DND-41 (cell line): ENCODE measurements around the gene CDC14C.

Experiments
- ATAC-seq: fragments of 200-7000 bp; cut with Tn5 transposase; 3 replicates; pipeline ENCODE4 v1.9.1; 2021; ENCODE audit warnings: low read depth; ENCODE audit not compliant: insufficient read depth
- DNase-seq: peaks from one replicate; pipeline ENCODE4 v3.0.0-alpha.2; 2020
- H2AFZ ChIP-seq: 2 replicates; pipeline ENCODE4 v1.6.0; 2012; ENCODE audit warnings: low read depth, low read length
- H3K27ac ChIP-seq: 2 replicates; pipeline ENCODE4 v1.5.1; 2012; ENCODE audit warnings: low read length, inconsistent platforms
- H3K27me3 ChIP-seq: fragments of 200-600 bp; sonication (generic); 2 replicates; pipeline ENCODE4 v1.6.0; 2012; ENCODE audit warnings: low read length, mild to moderate bottlenecking, inconsistent platforms; ENCODE audit not compliant: insufficient read depth, poor library complexity
- H3K36me3 ChIP-seq: 2 replicates; pipeline ENCODE4 v1.5.1; 2012; ENCODE audit warnings: low read length, inconsistent platforms; ENCODE audit not compliant: insufficient read depth
- H3K4me1 ChIP-seq: 2 replicates; pipeline ENCODE4 v1.5.1; 2012; ENCODE audit warnings: mild to moderate bottlenecking, low read length; ENCODE audit not compliant: insufficient read depth
- H3K4me2 ChIP-seq: 2 replicates; pipeline ENCODE4 v1.6.0; 2012; ENCODE audit warnings: mild to moderate bottlenecking, moderate library complexity, low read length, inconsistent platforms; ENCODE audit not compliant: insufficient read depth
- H3K4me3 ChIP-seq, 2 experiments: fragments of 200-600 bp in 1 of 2; shearing (Covaris generic) in 1 of 2; 2 replicates each; pipeline ENCODE4 v1.5.1; 2012 to 2016; ENCODE audit warnings: inconsistent platforms in 2 of 2, low read length in 2 of 2, mild to moderate bottlenecking in 2 of 2, low read depth in 1 of 2, moderate library complexity in 1 of 2
- H3K79me2 ChIP-seq: 2 replicates; pipeline ENCODE4 v1.6.0; 2012; ENCODE audit warnings: low read length, inconsistent platforms; ENCODE audit not compliant: insufficient read depth
- H3K9ac ChIP-seq: 2 replicates; pipeline ENCODE4 v1.6.0; 2012; ENCODE audit warnings: low read depth, mild to moderate bottlenecking, inconsistent platforms, low read length, moderate library complexity
- H3K9me3 ChIP-seq: 2 replicates; pipeline ENCODE4 v1.5.1; 2012; ENCODE audit warnings: low read length, moderate library complexity, mild to moderate bottlenecking, inconsistent platforms; ENCODE audit not compliant: insufficient read depth, severe bottlenecking
- H4K20me1 ChIP-seq: 2 replicates; pipeline ENCODE4 v1.6.0; 2012; ENCODE audit warnings: low read length; ENCODE audit not compliant: insufficient read depth
- EZH2 ChIP-seq: IDR thresholded peaks from 3 replicates; pipeline ENCODE4 v1.6.1; 2012; ENCODE audit warnings: borderline replicate concordance, low read depth, mild to moderate bottlenecking, moderate library complexity, low read length, inconsistent platforms; ENCODE audit not compliant: severe bottlenecking
- TF ChIP-seq, protein P1 (sequence below): IDR thresholded peaks from 2 replicates; pipeline ENCODE4 v1.5.1; 2012; ENCODE audit warnings: borderline replicate concordance, low read length, moderate library complexity, mild to moderate bottlenecking; ENCODE audit not compliant: poor library complexity, severe bottlenecking; ENCODE audit errors: extremely low read depth

CDC14C gene

DNA sequence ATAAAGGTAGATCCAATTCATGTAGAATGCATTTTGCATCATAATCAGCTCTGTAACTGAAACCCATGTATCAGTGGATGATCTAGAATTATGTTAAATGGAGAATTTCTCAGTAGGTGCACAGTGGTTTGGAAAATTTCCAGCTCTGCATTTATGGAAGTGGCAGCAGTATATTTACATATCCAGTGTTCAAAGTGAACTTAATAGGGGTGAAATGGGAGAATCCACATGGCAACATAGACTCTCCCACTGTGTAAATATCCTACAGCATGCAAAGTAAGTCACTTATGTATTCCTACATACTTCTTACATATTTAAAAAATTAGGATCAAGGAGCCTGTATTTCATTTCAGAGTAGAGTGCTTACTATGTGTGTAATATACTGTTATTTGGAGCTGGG is 35.3 kb downstream of the CDC14C start:
- no peak overlapping the region for H3K4me3 ChIP-seq
- H3K9ac ChIP-seq: no peak overlapping the region
- H3K4me1 ChIP-seq: no peaks in the 10 kb centered on the region
- no peaks in the 10 kb centered on the region for H3K9me3 ChIP-seq
- TF ChIP-seq, protein P1, sequence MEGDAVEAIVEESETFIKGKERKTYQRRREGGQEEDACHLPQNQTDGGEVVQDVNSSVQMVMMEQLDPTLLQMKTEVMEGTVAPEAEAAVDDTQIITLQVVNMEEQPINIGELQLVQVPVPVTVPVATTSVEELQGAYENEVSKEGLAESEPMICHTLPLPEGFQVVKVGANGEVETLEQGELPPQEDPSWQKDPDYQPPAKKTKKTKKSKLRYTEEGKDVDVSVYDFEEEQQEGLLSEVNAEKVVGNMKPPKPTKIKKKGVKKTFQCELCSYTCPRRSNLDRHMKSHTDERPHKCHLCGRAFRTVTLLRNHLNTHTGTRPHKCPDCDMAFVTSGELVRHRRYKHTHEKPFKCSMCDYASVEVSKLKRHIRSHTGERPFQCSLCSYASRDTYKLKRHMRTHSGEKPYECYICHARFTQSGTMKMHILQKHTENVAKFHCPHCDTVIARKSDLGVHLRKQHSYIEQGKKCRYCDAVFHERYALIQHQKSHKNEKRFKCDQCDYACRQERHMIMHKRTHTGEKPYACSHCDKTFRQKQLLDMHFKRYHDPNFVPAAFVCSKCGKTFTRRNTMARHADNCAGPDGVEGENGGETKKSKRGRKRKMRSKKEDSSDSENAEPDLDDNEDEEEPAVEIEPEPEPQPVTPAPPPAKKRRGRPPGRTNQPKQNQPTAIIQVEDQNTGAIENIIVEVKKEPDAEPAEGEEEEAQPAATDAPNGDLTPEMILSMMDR: no peak
- no peak for TF ChIP-seq EZH2
- DNase-seq: no peak
- no peak overlapping the region for H2AFZ ChIP-seq
- H3K79me2 ChIP-seq: no peaks in the 10 kb centered on the region
- no peaks in the 10 kb centered on the region for H3K27me3 ChIP-seq
- H4K20me1 ChIP-seq: no peaks in the 10 kb centered on the region
- H3K4me2 ChIP-seq: no peak overlapping the region
- ATAC-seq: no peak
- no peaks in the 10 kb centered on the region for H3K36me3 ChIP-seq
- H3K27ac ChIP-seq: no peak overlapping the region

DNA sequence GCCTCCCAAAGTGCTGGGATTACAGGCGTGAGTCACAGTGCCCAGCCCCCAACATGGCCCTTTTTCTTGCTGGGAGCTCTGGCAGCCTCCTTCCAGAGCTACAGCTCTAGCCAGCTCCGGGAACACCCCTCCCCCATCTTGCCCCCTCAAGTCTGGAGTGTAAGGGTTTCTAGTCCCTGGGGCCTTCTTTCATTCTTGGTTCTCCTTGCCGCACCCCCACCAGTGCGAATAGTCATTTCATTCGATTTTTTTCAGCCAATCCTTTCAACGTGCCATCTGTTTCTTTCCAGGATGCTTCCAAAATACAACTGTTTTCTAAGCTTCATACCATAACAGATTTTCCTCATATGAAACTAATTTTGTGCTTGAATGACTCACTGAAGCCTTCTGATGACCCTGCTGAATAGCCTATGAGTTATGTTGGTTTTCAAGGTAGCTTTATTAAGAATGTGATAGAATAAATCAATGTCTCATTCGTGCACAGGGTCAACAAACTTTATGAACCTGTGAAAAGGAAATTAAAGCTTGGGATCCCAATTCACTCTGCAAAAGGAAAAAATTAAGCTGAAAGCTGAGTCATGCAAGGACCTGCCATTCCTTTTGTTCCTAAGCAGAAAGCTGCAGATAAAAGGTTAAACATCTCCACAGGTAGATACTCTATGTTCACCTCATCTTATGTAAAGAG is 38.6 kb downstream of the CDC14C start:
- Histone ChIP-seq H2AFZ (no peak overlapping the region), H3K4me3 (no peak overlapping the region), H3K36me3 (no peaks in the 10 kb centered on the region), H3K27ac (no peak overlapping the region), H3K4me1 (no peaks in the 10 kb centered on the region), H3K79me2 (no peaks in the 10 kb centered on the region), H3K27me3 (no peaks in the 10 kb centered on the region), H3K4me2 (no peak overlapping the region), H3K9ac (no peak overlapping the region), H4K20me1 (no peaks in the 10 kb centered on the region), H3K9me3 (no peaks in the 10 kb centered on the region)
- TF ChIP-seq, protein P1: no peak
- no peak for TF ChIP-seq EZH2
- ATAC-seq: no peak
- no peak for DNase-seq

- TF ChIP-seq, protein P1: no peak
- no peak for TF ChIP-seq EZH2
- no peak overlapping the region for H3K4me3 ChIP-seq
- H3K9me3 ChIP-seq: no peaks in the 10 kb centered on the region
- no peak overlapping the region for H3K27ac ChIP-seq
- H3K4me2 ChIP-seq: no peak overlapping the region
- DNase-seq (no peak), ATAC-seq (no peak)
- H3K4me1 ChIP-seq: no peaks in the 10 kb centered on the region
- H3K36me3 ChIP-seq: no peaks in the 10 kb centered on the region
- H3K9ac ChIP-seq: no peak overlapping the region
- H3K79me2 ChIP-seq: no peaks in the 10 kb centered on the region
- H4K20me1 ChIP-seq: no peaks in the 10 kb centered on the region
- no peaks in the 10 kb centered on the region for H3K27me3 ChIP-seq
- H2AFZ ChIP-seq: no peak overlapping the region
Observed at GRCh38 chr7:48964074-48964473, 39.7 kb downstream of the CDC14C start.

DNA sequence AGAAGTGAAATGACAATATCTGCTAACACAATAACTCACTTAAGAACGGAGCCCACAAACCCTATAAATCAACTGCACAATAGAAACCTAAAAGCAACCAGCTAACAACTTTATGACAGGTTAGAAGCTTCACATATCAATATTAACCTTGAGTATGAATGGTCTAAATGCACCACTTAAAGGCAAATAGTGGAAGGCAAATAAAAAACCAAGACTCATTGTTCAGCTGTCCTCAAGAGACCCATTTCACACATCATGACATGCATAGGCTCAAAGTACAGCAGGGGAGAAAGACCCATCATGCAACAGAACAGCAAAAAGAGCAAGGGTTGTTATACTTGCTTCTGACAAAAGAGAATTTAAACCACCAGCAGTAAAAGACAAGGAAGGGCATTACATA is 46.8 kb downstream of the CDC14C start:
- H3K9me3 ChIP-seq: no peaks in the 10 kb centered on the region
- DNase-seq (no peak), ATAC-seq (no peak)
- H3K36me3 ChIP-seq: no peaks in the 10 kb centered on the region
- H3K9ac ChIP-seq: no peak overlapping the region
- H3K27me3 ChIP-seq: no peaks in the 10 kb centered on the region
- no peaks in the 10 kb centered on the region for H3K4me1 ChIP-seq
- TF ChIP-seq EZH2: no peak
- TF ChIP-seq, protein P1: no peak
- H3K4me3 ChIP-seq: no peak overlapping the region
- H4K20me1 ChIP-seq: no peaks in the 10 kb centered on the region
- H2AFZ ChIP-seq: no peak overlapping the region
- no peaks in the 10 kb centered on the region for H3K79me2 ChIP-seq
- H3K4me2 ChIP-seq: no peak overlapping the region
- no peak overlapping the region for H3K27ac ChIP-seq
